HepG2 (cell line): ENCODE measurements around the gene COQ10B. TPM values are rescaled to one million over a fixed set of nuclear protein-coding genes. Genes with fewer than 3 reads are reported as not detected.

Experiments used
- E2F2 ChIP-seq: sonication (generic); formaldehyde crosslinking; IDR thresholded peaks from 2 replicates; pipeline ENCODE4 v1.4.0; 2020; ENCODE audit warnings: missing genetic modification reagents, borderline replicate concordance
- MAFG ChIP-seq: sonication (generic); formaldehyde crosslinking; IDR thresholded peaks from 2 replicates; pipeline ENCODE4 v1.5.1; 2020; ENCODE audit warnings: mild to moderate bottlenecking, missing genetic modification reagents
- RNF219 ChIP-seq: sonication (generic); formaldehyde crosslinking; IDR thresholded peaks from 2 replicates; pipeline ENCODE4 v1.5.0; 2020; ENCODE audit warnings: mild to moderate bottlenecking, missing genetic modification reagents
- SMAD1 ChIP-seq: sonication (generic); formaldehyde crosslinking; IDR thresholded peaks from 2 replicates; pipeline ENCODE4 v1.4.0; 2020; ENCODE audit warnings: missing genetic modification reagents, low read depth, mild to moderate bottlenecking, borderline replicate concordance
- TBP ChIP-seq: sonication (generic); formaldehyde crosslinking; IDR thresholded peaks from 2 replicates; pipeline ENCODE4 v1.5.0; 2020; ENCODE audit warnings: missing genetic modification reagents
- ZBTB7A ChIP-seq: sonication (generic); formaldehyde crosslinking; IDR thresholded peaks from 2 replicates; pipeline ENCODE4 v1.8.0; 2022; ENCODE audit warnings: mild to moderate bottlenecking, missing genetic modification reagents
- ZNF101 ChIP-seq: sonication (generic); formaldehyde crosslinking; IDR thresholded peaks from 2 replicates; pipeline ENCODE4 v1.4.0; 2020; ENCODE audit warnings: mild to moderate bottlenecking, low read depth, missing genetic modification reagents, borderline replicate concordance
- ZNF260 ChIP-seq: sonication (generic); formaldehyde crosslinking; IDR thresholded peaks from 2 replicates; pipeline ENCODE4 v1.4.0; 2020; ENCODE audit warnings: missing genetic modification reagents, low read depth, mild to moderate bottlenecking, borderline replicate concordance
- ZNF530 ChIP-seq: sonication (generic); formaldehyde crosslinking; IDR thresholded peaks from 2 replicates; pipeline ENCODE4 v1.5.0; 2020; ENCODE audit warnings: low read depth, mild to moderate bottlenecking, missing genetic modification reagents
- ZNF674 ChIP-seq: sonication (generic); formaldehyde crosslinking; IDR thresholded peaks from 2 replicates; pipeline ENCODE4 v1.5.0; 2020; ENCODE audit warnings: low read depth, mild to moderate bottlenecking, missing genetic modification reagents
- ZNF687 ChIP-seq: sonication (generic); formaldehyde crosslinking; IDR thresholded peaks from 2 replicates; pipeline ENCODE4 v1.5.1; 2020; ENCODE audit warnings: mild to moderate bottlenecking, missing genetic modification reagents, moderate library complexity
- polyA plus RNA-seq, 8 experiments: library from polyadenylated mRNA; depleted of rRNA in 3 of 8; stranded (reverse) in 7 of 8; unstranded in 1 of 8; fragments of >200 nt; fragmentation: Illumina TruSeq in 4 of 8; extraction: Trizol in 4 of 8; gene quantifications; 2 replicates each; pipeline versions ENCODE4 v1.2.1 to v1.2.3, GENCODE V29; 2011 to 2016; ENCODE audit warnings: low read depth in 4 of 8, missing spikeins in 1 of 8, mixed read lengths in 1 of 8; ENCODE audit not compliant: insufficient read depth in 1 of 8
- total RNA-seq, 5 experiments: library from RNA; depleted of rRNA; stranded (reverse); fragments of >200 nt; fragmentation: Illumina TruSeq; extraction: Trizol; gene quantifications; 2 replicates each; pipeline ENCODE4 v1.2.3, GENCODE V29; 2016; ENCODE audit warnings: low read depth in 1 of 5
- TF ChIP-seq, protein P1 (sequence below): sonication (generic); formaldehyde crosslinking; conservative IDR thresholded peaks from 2 replicates; pipeline ENCODE4 v1.4.0; 2020; ENCODE audit warnings: missing genetic modification reagents
- TF ChIP-seq, protein P2 (sequence below): sonication (generic); formaldehyde crosslinking; IDR thresholded peaks from 2 replicates; pipeline ENCODE4; 2020; ENCODE audit warnings: missing genetic modification reagents, mild to moderate bottlenecking, borderline replicate concordance

COQ10B gene
- total and polyA plus RNA-seq, 2 of the 13 experiments (the other 11 are each of a cell fraction or from before 2014, with no cell fraction given), result 4.6 to 34.9 TPM

DNA sequence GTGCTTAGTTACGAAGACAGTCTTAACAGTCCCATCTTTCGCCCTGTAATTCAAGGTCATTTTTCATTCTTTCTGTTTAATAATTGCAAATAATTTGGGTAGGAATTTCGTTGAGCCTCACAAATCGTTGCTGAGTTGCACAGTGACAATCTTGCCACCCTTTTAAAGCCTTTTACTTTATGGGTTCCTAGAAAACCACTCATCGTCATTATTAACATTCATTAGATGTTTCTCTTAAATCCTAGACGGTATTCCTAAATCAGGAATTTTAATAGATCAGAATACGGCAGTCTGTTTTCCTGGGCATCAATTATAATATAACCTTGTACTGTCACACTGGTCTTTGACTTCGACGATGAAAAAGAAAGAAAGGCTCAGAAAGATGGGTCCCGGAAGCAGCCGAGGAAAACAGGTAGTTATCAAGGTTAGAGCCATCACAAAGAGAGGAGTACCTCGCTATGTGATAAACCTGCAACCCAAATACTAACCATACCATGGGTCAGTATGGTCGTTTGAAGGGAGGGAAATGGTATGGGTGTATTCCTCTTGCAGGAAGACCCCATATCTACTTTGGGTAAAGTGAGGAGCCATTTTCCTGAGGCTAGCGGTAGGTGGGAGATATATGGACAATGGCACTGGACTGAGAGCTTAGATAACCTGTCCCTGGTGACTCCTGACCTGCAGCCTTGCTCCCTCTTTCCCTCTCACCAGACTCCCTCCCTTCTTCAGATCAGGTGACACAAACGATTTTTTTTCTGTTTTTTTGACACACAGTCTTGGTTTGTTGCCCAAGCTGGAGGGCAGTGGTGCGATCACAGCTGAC lies 17.5 kb upstream of the COQ10B start (continued):
- no peak for TF ChIP-seq ZNF260 (CRISPR knock-in tag)
- TF ChIP-seq ZNF101 (CRISPR knock-in tag), result no peak
- TF ChIP-seq TBP, result no peak
- no peak for TF ChIP-seq RNF219
- TF ChIP-seq, protein P1, sequence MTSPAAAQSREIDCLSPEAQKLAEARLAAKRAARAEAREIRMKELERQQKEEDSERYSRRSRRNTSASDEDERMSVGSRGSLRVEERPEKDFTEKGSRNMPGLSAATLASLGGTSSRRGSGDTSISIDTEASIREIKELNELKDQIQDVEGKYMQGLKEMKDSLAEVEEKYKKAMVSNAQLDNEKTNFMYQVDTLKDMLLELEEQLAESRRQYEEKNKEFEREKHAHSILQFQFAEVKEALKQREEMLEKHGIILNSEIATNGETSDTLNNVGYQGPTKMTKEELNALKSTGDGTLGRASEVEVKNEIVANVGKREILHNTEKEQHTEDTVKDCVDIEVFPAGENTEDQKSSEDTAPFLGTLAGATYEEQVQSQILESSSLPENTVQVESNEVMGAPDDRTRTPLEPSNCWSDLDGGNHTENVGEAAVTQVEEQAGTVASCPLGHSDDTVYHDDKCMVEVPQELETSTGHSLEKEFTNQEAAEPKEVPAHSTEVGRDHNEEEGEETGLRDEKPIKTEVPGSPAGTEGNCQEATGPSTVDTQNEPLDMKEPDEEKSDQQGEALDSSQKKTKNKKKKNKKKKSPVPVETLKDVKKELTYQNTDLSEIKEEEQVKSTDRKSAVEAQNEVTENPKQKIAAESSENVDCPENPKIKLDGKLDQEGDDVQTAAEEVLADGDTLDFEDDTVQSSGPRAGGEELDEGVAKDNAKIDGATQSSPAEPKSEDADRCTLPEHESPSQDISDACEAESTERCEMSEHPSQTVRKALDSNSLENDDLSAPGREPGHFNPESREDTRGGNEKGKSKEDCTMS (CRISPR knock-in tag), result 0 out of 2 replicates have a peak, but pooled peaks have one; percentile 64
- TF ChIP-seq ZNF687 (CRISPR knock-in tag), result no peak
- TF ChIP-seq ZNF530 (CRISPR knock-in tag), result no peak
- no peak for TF ChIP-seq E2F2
- 0 out of 2 replicates have a peak, but pooled peaks have one; percentile 25 for TF ChIP-seq SMAD1
- no peak for TF ChIP-seq ZNF674 (CRISPR knock-in tag)
- TF ChIP-seq, protein P2, sequence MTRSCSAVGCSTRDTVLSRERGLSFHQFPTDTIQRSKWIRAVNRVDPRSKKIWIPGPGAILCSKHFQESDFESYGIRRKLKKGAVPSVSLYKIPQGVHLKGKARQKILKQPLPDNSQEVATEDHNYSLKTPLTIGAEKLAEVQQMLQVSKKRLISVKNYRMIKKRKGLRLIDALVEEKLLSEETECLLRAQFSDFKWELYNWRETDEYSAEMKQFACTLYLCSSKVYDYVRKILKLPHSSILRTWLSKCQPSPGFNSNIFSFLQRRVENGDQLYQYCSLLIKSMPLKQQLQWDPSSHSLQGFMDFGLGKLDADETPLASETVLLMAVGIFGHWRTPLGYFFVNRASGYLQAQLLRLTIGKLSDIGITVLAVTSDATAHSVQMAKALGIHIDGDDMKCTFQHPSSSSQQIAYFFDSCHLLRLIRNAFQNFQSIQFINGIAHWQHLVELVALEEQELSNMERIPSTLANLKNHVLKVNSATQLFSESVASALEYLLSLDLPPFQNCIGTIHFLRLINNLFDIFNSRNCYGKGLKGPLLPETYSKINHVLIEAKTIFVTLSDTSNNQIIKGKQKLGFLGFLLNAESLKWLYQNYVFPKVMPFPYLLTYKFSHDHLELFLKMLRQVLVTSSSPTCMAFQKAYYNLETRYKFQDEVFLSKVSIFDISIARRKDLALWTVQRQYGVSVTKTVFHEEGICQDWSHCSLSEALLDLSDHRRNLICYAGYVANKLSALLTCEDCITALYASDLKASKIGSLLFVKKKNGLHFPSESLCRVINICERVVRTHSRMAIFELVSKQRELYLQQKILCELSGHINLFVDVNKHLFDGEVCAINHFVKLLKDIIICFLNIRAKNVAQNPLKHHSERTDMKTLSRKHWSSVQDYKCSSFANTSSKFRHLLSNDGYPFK (CRISPR knock-in tag), result no peak
- no peak; the same call in 1 of the 2 replicates for TF ChIP-seq ZBTB7A (CRISPR knock-in tag)
- no peak for TF ChIP-seq MAFG (CRISPR knock-in tag)
